GM20000 (cell line): Measurements from ENCODE around the gene WNT3.

ENCODE experiments used
- DNase-seq: peaks from one replicate; pipeline ENCODE4 v3.0.0; 2012; ENCODE audit warnings: low spot score
- TF ChIP-seq, protein P1 (sequence below): IDR thresholded peaks from 2 replicates; pipeline ENCODE4 v1.5.1; 2012; ENCODE audit warnings: mild to moderate bottlenecking, control low read depth; ENCODE audit errors: extremely low read depth, missing control alignments

WNT3 gene

DNA sequence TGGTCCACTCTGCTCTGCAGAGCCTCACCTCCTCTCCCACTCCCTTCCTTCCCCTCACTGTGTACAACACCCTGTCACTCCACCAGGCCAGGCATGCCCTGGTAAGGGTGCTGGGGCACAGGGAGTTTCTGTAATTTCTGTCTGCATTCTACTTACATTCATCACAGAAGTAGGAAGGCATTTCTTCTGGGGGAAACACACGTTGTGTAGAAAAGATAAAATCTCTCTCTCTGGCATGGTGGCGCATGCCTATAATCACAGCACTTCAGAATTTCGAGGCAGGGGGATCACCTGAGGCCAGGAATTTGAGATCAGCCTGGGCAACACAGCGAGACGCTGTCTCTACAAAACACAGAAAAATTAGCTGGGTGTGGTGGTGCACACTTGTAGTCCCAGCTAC, 27.0 kb downstream of the WNT3 start:
- TF ChIP-seq, protein P1, sequence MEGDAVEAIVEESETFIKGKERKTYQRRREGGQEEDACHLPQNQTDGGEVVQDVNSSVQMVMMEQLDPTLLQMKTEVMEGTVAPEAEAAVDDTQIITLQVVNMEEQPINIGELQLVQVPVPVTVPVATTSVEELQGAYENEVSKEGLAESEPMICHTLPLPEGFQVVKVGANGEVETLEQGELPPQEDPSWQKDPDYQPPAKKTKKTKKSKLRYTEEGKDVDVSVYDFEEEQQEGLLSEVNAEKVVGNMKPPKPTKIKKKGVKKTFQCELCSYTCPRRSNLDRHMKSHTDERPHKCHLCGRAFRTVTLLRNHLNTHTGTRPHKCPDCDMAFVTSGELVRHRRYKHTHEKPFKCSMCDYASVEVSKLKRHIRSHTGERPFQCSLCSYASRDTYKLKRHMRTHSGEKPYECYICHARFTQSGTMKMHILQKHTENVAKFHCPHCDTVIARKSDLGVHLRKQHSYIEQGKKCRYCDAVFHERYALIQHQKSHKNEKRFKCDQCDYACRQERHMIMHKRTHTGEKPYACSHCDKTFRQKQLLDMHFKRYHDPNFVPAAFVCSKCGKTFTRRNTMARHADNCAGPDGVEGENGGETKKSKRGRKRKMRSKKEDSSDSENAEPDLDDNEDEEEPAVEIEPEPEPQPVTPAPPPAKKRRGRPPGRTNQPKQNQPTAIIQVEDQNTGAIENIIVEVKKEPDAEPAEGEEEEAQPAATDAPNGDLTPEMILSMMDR: no peak
- no peak for DNase-seq

DNA sequence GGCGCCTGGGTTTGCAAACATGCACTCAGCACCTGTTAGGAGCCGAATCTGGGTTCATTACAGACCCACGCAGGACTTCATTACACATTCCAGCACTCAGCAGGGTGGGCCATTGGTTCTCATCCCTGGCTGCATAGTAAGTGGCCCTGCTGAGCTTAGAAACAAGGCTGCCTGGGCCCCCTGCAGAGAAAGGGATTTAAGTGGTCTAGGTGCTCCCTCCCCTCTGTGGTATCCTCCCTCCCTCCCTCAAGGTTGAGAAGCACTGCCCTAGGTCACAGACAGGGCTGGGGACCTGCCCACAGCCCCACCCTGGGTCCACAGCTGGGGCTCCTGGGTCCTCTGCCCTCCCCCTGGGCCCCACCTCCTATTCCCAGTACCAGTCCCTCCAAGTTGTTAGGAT, 28.3 kb downstream of the WNT3 start:
- DNase-seq: no peak
- TF ChIP-seq, protein P1: no peak

DNA sequence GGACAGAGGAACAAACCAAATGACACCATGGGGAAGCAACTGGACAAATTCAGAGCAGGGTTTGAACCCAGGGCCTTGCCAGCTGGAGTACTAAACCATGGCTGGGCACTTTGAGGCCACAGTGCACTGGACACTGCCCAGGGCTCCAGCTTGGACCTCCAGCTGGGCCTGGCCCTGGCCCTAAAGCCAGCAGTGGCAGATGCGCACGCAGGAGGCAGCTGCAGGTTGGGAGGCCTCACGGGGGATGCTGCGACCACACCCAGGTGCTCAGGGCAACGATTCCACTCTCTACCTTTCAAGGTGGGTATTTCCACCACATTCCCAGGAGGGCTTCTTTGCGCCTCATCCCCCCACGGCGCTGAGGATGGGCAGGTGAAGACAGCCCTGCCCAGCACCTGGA, 28.9 kb downstream of the WNT3 start:
- no peak for DNase-seq
- TF ChIP-seq, protein P1: no peak

DNA sequence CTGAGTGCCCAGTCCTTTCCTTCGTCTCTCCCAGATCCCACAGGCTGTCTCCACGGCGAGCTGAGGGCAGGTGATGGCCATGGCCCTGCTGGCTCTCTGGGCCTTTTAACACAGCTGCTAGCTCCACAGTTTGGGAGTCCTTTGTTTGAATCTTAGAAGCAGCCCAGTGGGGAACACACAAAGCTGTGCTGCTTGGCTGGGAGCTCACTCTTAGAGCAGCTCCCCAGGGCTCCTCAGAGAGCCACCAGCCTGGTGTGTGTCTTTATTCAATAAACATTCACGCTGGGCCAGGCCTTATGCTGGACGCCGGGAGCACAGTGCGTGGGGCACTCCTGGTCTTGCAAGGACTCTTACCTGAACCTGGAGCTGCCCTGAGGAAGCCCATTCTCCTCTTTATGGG, 29.7 kb downstream of the WNT3 start:
- DNase-seq: no peak
- TF ChIP-seq, protein P1: no peak

DNA sequence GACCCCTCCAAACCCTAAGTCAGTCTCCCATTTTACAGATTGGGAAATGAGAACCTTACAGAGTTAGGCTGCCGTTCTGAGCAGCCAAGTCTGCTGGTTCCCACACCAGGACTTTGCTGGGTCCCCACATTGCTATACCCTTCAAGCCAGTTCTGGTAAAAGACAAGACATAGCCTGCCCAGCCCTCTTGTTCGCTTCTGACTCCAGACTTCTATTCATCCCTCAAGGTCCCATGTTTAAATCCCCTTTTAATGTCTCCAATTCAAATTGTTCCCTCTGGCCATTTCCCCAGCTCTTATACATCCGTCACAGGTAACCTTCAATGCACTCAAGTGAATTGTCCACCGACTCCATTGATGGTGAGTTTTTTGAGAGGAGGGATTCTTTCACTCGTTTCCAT, 30.2 kb downstream of the WNT3 start:
- no peak for DNase-seq
- TF ChIP-seq, protein P1: no peak

DNA sequence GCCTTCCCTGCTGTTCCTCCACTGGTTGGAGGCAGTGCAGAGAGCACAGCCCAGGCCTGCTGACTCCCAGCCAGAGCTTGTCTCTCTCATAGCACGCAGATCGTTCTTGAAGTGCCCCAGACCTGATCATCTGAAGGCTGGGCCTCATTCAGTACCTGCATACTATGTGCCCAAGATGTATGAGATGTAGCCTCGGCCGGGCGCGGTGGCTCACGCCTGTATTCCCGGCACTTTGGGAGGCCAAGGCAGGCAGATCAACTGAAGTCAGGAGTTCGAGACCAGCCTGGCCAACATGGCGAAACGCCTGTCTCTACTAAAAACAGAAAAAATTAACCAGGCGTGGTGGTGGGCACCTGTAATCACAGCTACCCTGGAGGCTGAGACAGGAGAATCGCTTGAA, 31.0 kb downstream of the WNT3 start:
- TF ChIP-seq, protein P1: no peak
- no peak for DNase-seq

DNA sequence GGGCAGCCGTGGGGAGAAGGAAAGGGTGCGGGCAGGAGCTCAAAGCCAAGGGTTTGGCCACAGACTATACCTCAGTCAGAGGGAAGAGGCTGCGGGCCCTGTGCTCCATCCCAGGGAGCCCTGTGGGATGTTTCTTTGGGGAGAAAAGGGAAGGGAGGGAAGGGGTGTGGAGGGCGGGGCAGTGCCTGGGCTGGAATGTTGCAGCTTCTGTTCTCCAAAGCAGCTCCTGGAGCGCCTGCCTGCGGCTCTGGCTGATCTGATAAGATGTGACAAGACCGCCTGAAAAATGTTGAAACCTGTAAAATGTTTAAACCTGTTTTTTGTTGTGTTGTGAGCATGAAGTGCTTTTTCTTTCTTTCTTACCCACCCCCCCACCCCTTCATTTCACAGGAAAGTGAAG, 32.8 kb downstream of the WNT3 start:
- DNase-seq: no peak
- TF ChIP-seq, protein P1: no peak
